ENCODE data around the gene ATP5PO. TPM values are rescaled to one million over a fixed set of nuclear protein-coding genes. Genes with fewer than 3 reads are reported as not detected.

Gene ATP5PO
- total and polyA plus RNA-seq, 2 donors (not counting 1 experiment from before 2014, with no cell fraction given), result 154 to 259 TPM

- Histone ChIP-seq H3K27ac (ENCODE audit: insufficient read depth, low read length) (no peak overlapping the region), H2AFZ (ENCODE audit: low read length) (no peak overlapping the region), H3K4me2 (ENCODE audit: extremely low read depth, insufficient read depth, low read length) (peak overlapping the region; percentile 79), H3K9ac (ENCODE audit: insufficient read depth, low read length) (no peak overlapping the region), H3K36me3 (ENCODE audit: control insufficient read depth, insufficient read depth, low read length) (no peaks in the 10 kb centered on the region), H3K27me3 (ENCODE audit: control insufficient read depth, insufficient read depth, low read length) (no peaks in the 10 kb centered on the region), H4K20me1 (ENCODE audit: control insufficient read depth, extremely low read depth, insufficient read depth, low read length) (no peaks in the 10 kb centered on the region), H3K4me3 (replicated peaks in 1 of 4; ENCODE audit: control extremely low read depth in 1 of 4, insufficient read depth in 1 of 4, low read depth in 3 of 4, low read length in 4 of 4) (no peak overlapping the region), H3K79me2 (ENCODE audit: control insufficient read depth, insufficient read depth, low read length) (no peaks in the 10 kb centered on the region), H3K4me1 (ENCODE audit: control insufficient read depth, extremely low read depth, insufficient read depth, low read length) (peaks cover 6% of the 10 kb centered on the region), H3K9me3 (ENCODE audit: control insufficient read depth, insufficient read depth, low read depth, low read length) (no peaks in the 10 kb centered on the region)
- no peak for DNase-seq (ENCODE audit: low read depth in 2 of 2)
- TF ChIP-seq EZH2 (IDR thresholded peaks at IDR 0.05; ENCODE audit: low read length, missing control alignments) (no peak), CTCF (conservative IDR thresholded peaks at IDR 0.05 in 1 of 2, IDR thresholded peaks at IDR 0.05 in 1 of 2; ENCODE audit: low read depth in 1 of 2, low read length in 2 of 2) (no peak)
Observed at GRCh38 chr21:33895356-33895755, 20.2 kb downstream of the ATP5PO start.

GRCh38 chr21:33894736-33895288 is 20.8 kb downstream of the ATP5PO start:
- TF ChIP-seq CTCF (conservative IDR thresholded peaks at IDR 0.05 in 1 of 2, IDR thresholded peaks at IDR 0.05 in 1 of 2; ENCODE audit: low read depth in 1 of 2, low read length in 2 of 2), result peak; percentile 89 to 92
- TF ChIP-seq EZH2 (IDR thresholded peaks at IDR 0.05; ENCODE audit: low read length, missing control alignments), result no peak
- peak; percentile 87 to 89 for DNase-seq (ENCODE audit: low read depth in 2 of 2)
- Histone ChIP-seq H3K79me2 (ENCODE audit: control insufficient read depth, insufficient read depth, low read length) (no peaks in the 10 kb centered on the region), H3K4me3 (replicated peaks in 1 of 4; ENCODE audit: control extremely low read depth in 1 of 4, insufficient read depth in 1 of 4, low read depth in 3 of 4, low read length in 4 of 4) (peak overlapping the region; percentile 34 to 48 (median 40)), H3K27me3 (ENCODE audit: control insufficient read depth, insufficient read depth, low read length) (no peaks in the 10 kb centered on the region), H3K9me3 (ENCODE audit: control insufficient read depth, insufficient read depth, low read depth, low read length) (no peaks in the 10 kb centered on the region), H3K9ac (ENCODE audit: insufficient read depth, low read length) (no peak overlapping the region), H3K36me3 (ENCODE audit: control insufficient read depth, insufficient read depth, low read length) (no peaks in the 10 kb centered on the region), H3K4me2 (ENCODE audit: extremely low read depth, insufficient read depth, low read length) (peak overlapping the region; percentile 79), H2AFZ (ENCODE audit: low read length) (peak overlapping the region; percentile 84), H4K20me1 (ENCODE audit: control insufficient read depth, extremely low read depth, insufficient read depth, low read length) (no peaks in the 10 kb centered on the region), H3K4me1 (ENCODE audit: control insufficient read depth, extremely low read depth, insufficient read depth, low read length) (peaks cover 6% of the 10 kb centered on the region), H3K27ac (ENCODE audit: insufficient read depth, low read length) (no peak overlapping the region)

- DNase-seq (ENCODE audit: low read depth in 2 of 2), result no peak
- Histone ChIP-seq H3K9ac (ENCODE audit: insufficient read depth, low read length) (no peak overlapping the region), H3K36me3 (ENCODE audit: control insufficient read depth, insufficient read depth, low read length) (no peaks in the 10 kb centered on the region), H3K9me3 (ENCODE audit: control insufficient read depth, insufficient read depth, low read depth, low read length) (no peaks in the 10 kb centered on the region), H3K27me3 (ENCODE audit: control insufficient read depth, insufficient read depth, low read length) (no peaks in the 10 kb centered on the region), H3K79me2 (ENCODE audit: control insufficient read depth, insufficient read depth, low read length) (no peaks in the 10 kb centered on the region), H3K4me2 (ENCODE audit: extremely low read depth, insufficient read depth, low read length) (no peak overlapping the region), H3K4me1 (ENCODE audit: control insufficient read depth, extremely low read depth, insufficient read depth, low read length) (no peaks in the 10 kb centered on the region), H4K20me1 (ENCODE audit: control insufficient read depth, extremely low read depth, insufficient read depth, low read length) (no peaks in the 10 kb centered on the region), H3K27ac (ENCODE audit: insufficient read depth, low read length) (no peak overlapping the region), H3K4me3 (replicated peaks in 1 of 4; ENCODE audit: control extremely low read depth in 1 of 4, insufficient read depth in 1 of 4, low read depth in 3 of 4, low read length in 4 of 4) (no peak overlapping the region), H2AFZ (ENCODE audit: low read length) (no peak overlapping the region)
- no peak for TF ChIP-seq CTCF (conservative IDR thresholded peaks at IDR 0.05 in 1 of 2, IDR thresholded peaks at IDR 0.05 in 1 of 2; ENCODE audit: low read depth in 1 of 2, low read length in 2 of 2)
- TF ChIP-seq EZH2 (IDR thresholded peaks at IDR 0.05; ENCODE audit: low read length, missing control alignments), result no peak
Observed at GRCh38 chr21:33893917-33894316, 21.7 kb downstream of the ATP5PO start.

Measured in fibroblast of lung (primary cell).